GM12864 (cell line): ENCODE results near the gene MARCHF10.

Experiments
- DNase-seq: peaks from one replicate; pipeline ENCODE4 v3.0.0-alpha.2; 2011; ENCODE audit warnings: low read depth
- H3K4me3 ChIP-seq: 2 replicates; pipeline ENCODE4 v1.5.1; 2011; ENCODE audit warnings: mild to moderate bottlenecking, low read depth, low read length, control low read depth
- CTCF ChIP-seq: IDR thresholded peaks from 2 replicates; pipeline ENCODE4 v1.5.1; 2011; ENCODE audit warnings: low read depth, mild to moderate bottlenecking, moderate library complexity, low read length, control low read depth, inconsistent platforms; ENCODE audit errors: missing control alignments

The MARCHF10 gene

GRCh38 chr17:62727916-62728672 lies 80.0 kb downstream of the MARCHF10 start:
- no peak overlapping the region for H3K4me3 ChIP-seq
- TF ChIP-seq CTCF: peak; percentile 32
- no peak for DNase-seq

GRCh38 chr17:62725791-62726249 lies 82.3 kb downstream of the MARCHF10 start:
- no peak for TF ChIP-seq CTCF
- DNase-seq: no peak

GRCh38 chr17:62724398-62725146 lies 83.5 kb downstream of the MARCHF10 start:
- peak; percentile 91 for DNase-seq
- no peak for TF ChIP-seq CTCF

More at GRCh38 chr17:62725791-62726249, 82.3 kb downstream of the MARCHF10 start:
- no peak overlapping the region for H3K4me3 ChIP-seq

GRCh38 chr17:62723842-62724241 lies 84.3 kb downstream of the MARCHF10 start:
- H3K4me3 ChIP-seq: no peak overlapping the region
- DNase-seq: no peak
- TF ChIP-seq CTCF: no peak

More at GRCh38 chr17:62724398-62725146, 83.5 kb downstream of the MARCHF10 start:
- H3K4me3 ChIP-seq: no peak overlapping the region

GRCh38 chr17:62722625-62723024 lies 85.5 kb downstream of the MARCHF10 start:
- no peak overlapping the region for H3K4me3 ChIP-seq
- DNase-seq: no peak
- no peak for TF ChIP-seq CTCF

GRCh38 chr17:62720126-62720850 lies 87.8 kb downstream of the MARCHF10 start:
- TF ChIP-seq CTCF: peak; percentile 38
- peak; percentile 41 for DNase-seq
- H3K4me3 ChIP-seq: no peak overlapping the region
